Liver (tissue), 3 donors: ENCODE data around the gene SYNGR4.

Experiments
- JUND ChIP-seq, 2 donors: IDR thresholded peaks; 2 replicates each; pipeline ENCODE4 v1.6.1; 2016; ENCODE audit warnings: antibody characterized with exemption in 2 of 2
- TAF1 ChIP-seq: conservative IDR thresholded peaks from 2 replicates; pipeline ENCODE4 v1.6.1; 2016; ENCODE audit warnings: antibody characterized with exemption, mild to moderate bottlenecking
- YY1 ChIP-seq: IDR thresholded peaks from 2 replicates; pipeline ENCODE4 v1.6.1; 2016; ENCODE audit warnings: antibody characterized with exemption, mild to moderate bottlenecking
- TF ChIP-seq, protein P1 (sequence below): IDR thresholded peaks from 2 replicates; pipeline ENCODE4 v1.6.1; 2016; ENCODE audit warnings: antibody characterized with exemption
- TF ChIP-seq, protein P2 (sequence below): fragments of 150-350 bp; IDR thresholded peaks from 2 replicates; pipeline ENCODE4 v1.5.1; 2017; ENCODE audit warnings: improper control_type of control experiment, low read depth, low read length; ENCODE audit not compliant: missing input control
- TF ChIP-seq, protein P3 (sequence below): IDR thresholded peaks from 2 replicates; pipeline ENCODE4 v1.6.1; 2016; ENCODE audit warnings: antibody characterized with exemption
- TF ChIP-seq, protein P4 (sequence below): IDR thresholded peaks from 2 replicates; pipeline ENCODE4 v1.6.1; 2016; ENCODE audit warnings: antibody characterized with exemption
- TF ChIP-seq, protein P5 (sequence below): IDR thresholded peaks from 2 replicates; pipeline ENCODE4 v1.6.1; 2016; ENCODE audit warnings: antibody characterized with exemption, mild to moderate bottlenecking
- donor health status: healthy.
- donor health status: healthy.

DNA sequence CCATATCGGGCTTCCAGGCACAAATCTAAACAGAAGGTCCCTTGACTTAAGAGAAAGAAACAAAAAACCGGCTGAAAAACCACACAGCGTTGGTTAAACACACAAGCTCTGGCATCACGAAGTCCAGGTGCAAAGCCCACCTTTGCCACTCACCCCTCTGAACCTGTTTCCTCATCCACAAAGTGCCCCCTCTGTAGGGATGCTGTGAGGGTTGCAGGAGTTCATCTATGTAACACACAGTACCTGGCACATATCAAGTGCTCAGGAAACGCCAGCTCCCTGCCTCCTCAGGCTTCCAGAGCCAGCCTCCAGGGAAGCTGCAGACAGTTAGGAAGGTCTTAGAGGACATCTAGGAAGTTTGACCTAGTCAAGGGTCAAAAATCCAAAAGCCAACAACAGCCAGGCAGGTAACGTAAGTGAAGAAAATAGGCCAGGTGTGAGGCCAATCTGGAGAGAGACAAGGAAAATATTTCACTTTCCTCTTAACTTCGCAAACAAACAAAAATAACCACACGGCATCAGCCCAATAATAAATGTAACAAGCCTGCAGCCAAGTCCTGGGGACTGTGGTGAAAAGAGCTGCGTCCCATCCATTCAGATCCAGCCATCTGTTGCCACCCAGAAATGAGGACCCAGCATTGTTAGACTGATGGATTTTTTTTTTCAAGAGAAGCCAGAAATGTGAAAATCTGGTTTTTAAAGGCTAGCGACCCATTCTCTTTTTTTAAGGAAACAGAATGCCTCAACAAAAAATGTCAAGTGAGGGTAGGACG is 17.2 kb downstream of the SYNGR4 start:
- TF ChIP-seq, protein P1, sequence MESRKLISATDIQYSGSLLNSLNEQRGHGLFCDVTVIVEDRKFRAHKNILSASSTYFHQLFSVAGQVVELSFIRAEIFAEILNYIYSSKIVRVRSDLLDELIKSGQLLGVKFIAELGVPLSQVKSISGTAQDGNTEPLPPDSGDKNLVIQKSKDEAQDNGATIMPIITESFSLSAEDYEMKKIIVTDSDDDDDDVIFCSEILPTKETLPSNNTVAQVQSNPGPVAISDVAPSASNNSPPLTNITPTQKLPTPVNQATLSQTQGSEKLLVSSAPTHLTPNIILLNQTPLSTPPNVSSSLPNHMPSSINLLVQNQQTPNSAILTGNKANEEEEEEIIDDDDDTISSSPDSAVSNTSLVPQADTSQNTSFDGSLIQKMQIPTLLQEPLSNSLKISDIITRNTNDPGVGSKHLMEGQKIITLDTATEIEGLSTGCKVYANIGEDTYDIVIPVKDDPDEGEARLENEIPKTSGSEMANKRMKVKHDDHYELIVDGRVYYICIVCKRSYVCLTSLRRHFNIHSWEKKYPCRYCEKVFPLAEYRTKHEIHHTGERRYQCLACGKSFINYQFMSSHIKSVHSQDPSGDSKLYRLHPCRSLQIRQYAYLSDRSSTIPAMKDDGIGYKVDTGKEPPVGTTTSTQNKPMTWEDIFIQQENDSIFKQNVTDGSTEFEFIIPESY: no peak
- TF ChIP-seq, protein P2, sequence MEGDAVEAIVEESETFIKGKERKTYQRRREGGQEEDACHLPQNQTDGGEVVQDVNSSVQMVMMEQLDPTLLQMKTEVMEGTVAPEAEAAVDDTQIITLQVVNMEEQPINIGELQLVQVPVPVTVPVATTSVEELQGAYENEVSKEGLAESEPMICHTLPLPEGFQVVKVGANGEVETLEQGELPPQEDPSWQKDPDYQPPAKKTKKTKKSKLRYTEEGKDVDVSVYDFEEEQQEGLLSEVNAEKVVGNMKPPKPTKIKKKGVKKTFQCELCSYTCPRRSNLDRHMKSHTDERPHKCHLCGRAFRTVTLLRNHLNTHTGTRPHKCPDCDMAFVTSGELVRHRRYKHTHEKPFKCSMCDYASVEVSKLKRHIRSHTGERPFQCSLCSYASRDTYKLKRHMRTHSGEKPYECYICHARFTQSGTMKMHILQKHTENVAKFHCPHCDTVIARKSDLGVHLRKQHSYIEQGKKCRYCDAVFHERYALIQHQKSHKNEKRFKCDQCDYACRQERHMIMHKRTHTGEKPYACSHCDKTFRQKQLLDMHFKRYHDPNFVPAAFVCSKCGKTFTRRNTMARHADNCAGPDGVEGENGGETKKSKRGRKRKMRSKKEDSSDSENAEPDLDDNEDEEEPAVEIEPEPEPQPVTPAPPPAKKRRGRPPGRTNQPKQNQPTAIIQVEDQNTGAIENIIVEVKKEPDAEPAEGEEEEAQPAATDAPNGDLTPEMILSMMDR: no peak
- TF ChIP-seq, protein P3, sequence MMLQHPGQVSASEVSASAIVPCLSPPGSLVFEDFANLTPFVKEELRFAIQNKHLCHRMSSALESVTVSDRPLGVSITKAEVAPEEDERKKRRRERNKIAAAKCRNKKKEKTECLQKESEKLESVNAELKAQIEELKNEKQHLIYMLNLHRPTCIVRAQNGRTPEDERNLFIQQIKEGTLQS: no peak
- TF ChIP-seq TAF1 (no peak), YY1 (no peak), JUND (IDR thresholded peaks at IDR 0.05) (no peak)
- TF ChIP-seq, protein P4, sequence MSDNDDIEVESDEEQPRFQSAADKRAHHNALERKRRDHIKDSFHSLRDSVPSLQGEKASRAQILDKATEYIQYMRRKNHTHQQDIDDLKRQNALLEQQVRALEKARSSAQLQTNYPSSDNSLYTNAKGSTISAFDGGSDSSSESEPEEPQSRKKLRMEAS: no peak
- TF ChIP-seq, protein P5, sequence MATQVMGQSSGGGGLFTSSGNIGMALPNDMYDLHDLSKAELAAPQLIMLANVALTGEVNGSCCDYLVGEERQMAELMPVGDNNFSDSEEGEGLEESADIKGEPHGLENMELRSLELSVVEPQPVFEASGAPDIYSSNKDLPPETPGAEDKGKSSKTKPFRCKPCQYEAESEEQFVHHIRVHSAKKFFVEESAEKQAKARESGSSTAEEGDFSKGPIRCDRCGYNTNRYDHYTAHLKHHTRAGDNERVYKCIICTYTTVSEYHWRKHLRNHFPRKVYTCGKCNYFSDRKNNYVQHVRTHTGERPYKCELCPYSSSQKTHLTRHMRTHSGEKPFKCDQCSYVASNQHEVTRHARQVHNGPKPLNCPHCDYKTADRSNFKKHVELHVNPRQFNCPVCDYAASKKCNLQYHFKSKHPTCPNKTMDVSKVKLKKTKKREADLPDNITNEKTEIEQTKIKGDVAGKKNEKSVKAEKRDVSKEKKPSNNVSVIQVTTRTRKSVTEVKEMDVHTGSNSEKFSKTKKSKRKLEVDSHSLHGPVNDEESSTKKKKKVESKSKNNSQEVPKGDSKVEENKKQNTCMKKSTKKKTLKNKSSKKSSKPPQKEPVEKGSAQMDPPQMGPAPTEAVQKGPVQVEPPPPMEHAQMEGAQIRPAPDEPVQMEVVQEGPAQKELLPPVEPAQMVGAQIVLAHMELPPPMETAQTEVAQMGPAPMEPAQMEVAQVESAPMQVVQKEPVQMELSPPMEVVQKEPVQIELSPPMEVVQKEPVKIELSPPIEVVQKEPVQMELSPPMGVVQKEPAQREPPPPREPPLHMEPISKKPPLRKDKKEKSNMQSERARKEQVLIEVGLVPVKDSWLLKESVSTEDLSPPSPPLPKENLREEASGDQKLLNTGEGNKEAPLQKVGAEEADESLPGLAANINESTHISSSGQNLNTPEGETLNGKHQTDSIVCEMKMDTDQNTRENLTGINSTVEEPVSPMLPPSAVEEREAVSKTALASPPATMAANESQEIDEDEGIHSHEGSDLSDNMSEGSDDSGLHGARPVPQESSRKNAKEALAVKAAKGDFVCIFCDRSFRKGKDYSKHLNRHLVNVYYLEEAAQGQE: no peak
